GM12892 (cell line): ENCODE measurements around the gene DLG1.
"Not testable (repeated sequence)": the region's sequence is repeated elsewhere in the genome, so short reads cannot be mapped to it uniquely, and the experiment has no call there.

ENCODE experiments used
- DNase-seq: peaks from one replicate; pipeline ENCODE4 v3.0.0; 2011; ENCODE audit not compliant: insufficient read length
- FAIRE-seq: peaks from 2 replicates; lab custom pipeline; 2011; peaks lifted over from hg19 to GRCh38; lab: Jason Lieb, UNC
- POLR2A ChIP-seq: IDR thresholded peaks from 2 replicates; pipeline ENCODE4 v1.6.1; 2011; ENCODE audit warnings: low read depth, low read length, control low read depth
- POLR2AphosphoS5 ChIP-seq: IDR thresholded peaks from 2 replicates; pipeline ENCODE4 v1.6.1; 2011; ENCODE audit warnings: low read depth, low read length, control low read depth
- TAF1 ChIP-seq: IDR thresholded peaks from 2 replicates; pipeline ENCODE4 v1.6.1; 2011; ENCODE audit warnings: low read depth, mild to moderate bottlenecking, control low read depth, low read length, borderline replicate concordance

DLG1 gene

DNA sequence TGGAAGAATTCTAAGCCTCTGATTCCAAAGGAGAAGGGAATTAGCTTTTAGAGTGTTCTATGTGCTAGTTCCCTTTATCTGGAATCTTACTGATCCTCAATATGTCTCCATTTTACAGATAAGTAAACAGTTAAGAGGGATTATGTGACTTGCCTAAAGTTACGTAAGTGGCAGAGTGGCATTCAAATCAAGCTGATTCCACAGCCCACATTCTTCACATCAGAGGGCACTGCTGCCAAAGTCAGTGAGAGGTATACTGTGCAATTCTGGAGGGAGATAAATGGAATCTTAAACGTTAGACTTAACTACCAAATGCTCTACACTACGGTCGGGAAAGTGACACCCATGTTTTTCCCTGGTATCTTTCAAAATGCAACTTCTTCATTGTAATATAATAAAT, 257.8 kb downstream of the DLG1 start:
- FAIRE-seq (no peak), DNase-seq (no peak)
- no peak for TF ChIP-seq TAF1
- no peak for TF ChIP-seq POLR2A
- TF ChIP-seq POLR2AphosphoS5, result no peak

DNA sequence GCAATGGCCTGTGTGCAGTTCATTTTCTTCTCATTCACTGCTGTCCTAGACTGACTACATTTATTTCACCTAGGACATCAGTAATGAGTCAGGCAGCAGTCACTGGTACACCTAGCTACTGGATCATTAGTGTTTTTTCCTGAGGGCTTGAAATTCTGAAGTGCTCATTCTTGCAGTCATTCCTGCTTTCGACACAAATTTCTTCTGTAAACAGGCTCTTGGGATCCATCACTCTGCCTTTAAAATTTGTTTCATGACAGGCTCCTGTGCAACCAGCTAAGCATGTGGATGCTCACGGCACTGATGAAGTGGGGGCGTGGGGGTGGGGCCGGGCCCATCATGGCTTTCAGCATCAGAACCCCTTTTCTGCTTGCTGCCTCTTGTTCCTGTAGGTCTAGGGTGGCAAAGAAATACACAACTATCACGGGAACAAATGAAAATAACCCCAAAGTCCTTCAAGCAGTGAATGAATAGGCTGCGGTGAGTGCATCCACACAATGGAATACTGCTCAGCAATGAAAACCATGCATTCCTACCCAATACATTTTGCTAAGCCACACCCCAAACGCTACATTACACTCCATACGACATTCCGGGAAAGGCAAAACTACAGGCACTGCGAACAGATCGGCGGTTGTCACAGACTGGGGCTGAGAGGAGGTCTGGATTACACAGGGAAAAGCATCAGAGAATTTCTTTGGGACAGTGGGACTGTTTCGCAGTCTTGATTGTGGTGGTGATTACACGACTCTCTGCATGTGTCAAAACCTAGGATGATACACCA, 259.5 kb downstream of the DLG1 start:
- no peak for TF ChIP-seq POLR2A
- TF ChIP-seq TAF1, result no peak
- TF ChIP-seq POLR2AphosphoS5, result no peak
- FAIRE-seq (no peak), DNase-seq (no peak)

DNA sequence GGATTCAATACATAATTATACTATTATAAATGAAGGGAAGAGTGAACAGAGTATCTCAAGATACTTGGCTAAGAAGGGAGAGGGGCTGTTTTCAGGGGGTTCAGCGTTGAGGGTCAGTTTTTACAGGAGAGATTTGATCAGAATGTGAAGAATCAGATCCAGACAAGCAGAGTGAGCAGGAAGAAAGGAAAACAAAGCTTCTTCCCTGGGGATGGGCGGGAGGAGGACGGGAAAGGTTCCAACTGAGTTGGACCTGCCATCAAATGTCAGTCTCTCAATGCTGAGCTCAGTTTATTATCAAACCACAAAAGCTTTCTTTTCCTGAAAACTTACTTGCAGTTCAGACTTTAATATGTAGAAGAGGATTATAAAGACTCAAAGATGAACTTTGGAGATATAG, 262.8 kb downstream of the DLG1 start:
- no peak for TF ChIP-seq POLR2A
- no peak for TF ChIP-seq POLR2AphosphoS5
- TF ChIP-seq TAF1, result no peak
- FAIRE-seq (no peak), DNase-seq (no peak)

DNA sequence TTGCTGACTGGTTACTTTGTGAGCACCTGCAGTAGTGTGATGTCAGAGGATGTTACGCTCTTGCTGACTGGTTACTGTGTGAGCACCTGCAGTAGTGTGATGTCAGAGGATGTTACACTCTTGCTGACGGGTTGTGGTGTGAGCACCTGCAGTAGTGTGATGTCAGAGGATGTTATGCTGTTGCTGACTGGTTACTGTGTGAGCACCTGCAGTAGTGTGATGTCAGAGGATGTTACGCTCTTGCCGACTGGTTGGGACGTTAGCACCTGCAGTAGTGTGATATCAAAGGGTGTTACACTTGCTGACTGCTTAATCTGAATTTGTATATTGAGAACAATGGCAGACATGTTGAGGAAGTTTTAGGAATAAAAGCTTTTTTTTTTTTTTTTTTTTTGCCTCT, 263.6 kb downstream of the DLG1 start:
- not testable (repeated sequence) for DNase-seq, FAIRE-seq
- TF ChIP-seq POLR2AphosphoS5, result peak; percentile 20; the same call in 1 of the 2 replicates

DNA sequence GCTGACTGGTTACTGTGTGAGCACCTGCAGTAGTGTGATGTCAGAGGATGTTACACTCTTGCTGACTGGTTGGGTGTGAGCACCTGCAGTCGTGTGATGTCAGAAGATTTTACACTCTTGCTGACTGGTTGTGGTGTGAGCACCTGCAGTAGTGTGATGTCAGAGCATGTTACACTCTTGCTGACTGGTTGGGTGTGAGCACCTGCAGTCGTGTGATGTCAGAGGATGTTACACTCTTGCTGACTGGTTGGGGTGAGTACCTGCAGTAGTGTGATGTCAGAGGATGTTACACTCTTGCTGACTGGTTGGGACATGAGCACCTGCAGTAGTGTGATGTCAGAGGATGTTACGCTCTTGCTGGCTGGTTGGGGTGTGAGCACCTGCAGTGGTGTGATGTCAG, 264.6 kb downstream of the DLG1 start:
- FAIRE-seq, result peak; percentile 73
- not testable (repeated sequence) for DNase-seq

DNA sequence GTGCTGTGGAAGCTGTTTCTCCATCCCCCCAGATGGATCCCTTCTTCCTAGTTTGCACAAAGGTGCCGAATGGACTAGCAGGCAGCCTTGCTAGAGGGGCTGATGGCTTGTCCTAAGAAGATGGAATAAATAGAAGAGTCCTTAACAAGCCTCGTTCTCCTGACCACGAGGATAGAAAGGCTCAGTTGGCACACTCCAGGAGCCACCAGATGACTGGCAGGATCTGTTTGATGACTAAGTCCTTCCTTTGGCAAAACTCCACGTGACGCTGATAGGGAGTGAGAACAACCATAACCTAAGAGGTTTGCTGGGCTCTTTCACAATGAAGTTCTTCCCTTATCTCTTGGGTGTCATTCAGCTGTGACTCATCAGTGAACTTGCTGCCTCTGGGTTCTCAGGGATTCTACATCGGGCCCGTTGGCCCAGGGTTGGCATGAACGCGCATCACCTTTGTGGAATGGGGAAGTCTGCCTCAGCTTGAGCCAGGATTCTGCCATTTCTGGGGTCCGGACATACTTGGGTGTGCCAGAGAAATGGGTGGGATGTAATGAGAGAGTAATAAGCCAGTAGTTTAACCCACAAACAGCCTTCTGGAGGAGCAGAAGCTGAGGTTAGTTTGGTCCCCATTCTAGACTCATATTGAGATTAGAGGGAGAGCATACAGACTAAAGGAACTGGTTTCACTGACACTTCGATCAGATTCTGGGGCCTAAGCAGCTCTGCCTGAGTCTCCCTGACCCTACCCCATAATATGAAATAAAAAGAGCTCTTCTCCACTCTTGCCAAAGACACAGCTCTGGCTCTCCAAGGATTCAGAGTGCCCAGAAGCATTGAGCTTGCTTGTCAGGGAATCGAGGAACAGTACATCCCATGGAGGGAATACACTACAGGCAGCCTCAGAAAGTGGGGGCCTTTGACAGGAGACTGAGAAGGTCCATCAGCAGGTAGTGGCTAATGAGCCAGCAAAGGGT, 266.8 kb downstream of the DLG1 start:
- DNase-seq (no peak), FAIRE-seq (no peak)

DNA sequence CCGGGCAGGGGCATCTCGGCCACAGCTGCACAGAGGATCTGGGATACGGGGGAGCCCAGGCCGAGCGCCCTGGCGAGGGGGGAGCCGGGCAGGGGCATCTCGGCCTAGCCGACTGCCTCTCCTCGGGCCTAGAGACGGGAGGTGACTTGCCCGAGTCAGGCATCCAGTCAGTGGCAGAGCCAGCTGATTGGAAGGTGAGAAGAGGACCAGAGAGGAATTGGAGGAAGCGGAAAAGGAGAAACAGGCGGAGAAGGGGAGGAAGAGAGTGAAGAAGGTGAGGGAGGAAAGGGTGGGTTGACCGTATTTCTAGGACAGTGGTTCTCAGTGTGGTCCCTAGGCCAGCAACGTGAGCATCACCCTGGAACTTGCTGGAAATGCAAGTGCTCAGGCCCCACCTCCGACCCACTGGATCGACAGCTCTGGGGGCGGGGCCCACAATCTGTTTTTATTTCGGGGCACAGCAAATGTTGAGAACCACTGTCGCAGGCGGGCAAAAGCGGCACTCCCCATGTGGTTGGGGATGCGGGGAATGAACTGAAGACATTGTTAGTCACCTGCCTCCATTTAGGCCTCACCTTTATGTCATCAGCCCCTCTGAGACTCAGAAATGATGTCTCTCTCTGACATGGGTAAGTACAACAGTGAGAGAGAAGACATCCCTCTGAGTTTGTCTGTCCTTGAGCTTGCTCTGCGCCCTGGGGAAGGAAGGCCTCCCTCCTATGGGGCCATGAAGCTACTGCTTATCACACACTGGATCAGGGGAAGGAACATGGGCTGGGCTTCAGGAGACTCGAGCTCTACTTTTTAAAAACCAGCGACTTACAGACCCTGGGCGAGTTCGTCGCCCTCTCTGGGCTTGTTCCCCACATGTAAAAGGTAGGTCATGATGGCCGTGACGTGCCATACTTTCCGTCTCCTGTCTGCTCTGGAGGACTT, 267.8 kb downstream of the DLG1 start:
- no peak for DNase-seq
- no peak for FAIRE-seq
- no peak for TF ChIP-seq POLR2A
- TF ChIP-seq TAF1, result no peak
- TF ChIP-seq POLR2AphosphoS5, result no peak

More for the DNA sequence above, 266.8 kb downstream of the DLG1 start:
- TF ChIP-seq TAF1, result no peak
- no peak for TF ChIP-seq POLR2A
- TF ChIP-seq POLR2AphosphoS5, result no peak

DNA sequence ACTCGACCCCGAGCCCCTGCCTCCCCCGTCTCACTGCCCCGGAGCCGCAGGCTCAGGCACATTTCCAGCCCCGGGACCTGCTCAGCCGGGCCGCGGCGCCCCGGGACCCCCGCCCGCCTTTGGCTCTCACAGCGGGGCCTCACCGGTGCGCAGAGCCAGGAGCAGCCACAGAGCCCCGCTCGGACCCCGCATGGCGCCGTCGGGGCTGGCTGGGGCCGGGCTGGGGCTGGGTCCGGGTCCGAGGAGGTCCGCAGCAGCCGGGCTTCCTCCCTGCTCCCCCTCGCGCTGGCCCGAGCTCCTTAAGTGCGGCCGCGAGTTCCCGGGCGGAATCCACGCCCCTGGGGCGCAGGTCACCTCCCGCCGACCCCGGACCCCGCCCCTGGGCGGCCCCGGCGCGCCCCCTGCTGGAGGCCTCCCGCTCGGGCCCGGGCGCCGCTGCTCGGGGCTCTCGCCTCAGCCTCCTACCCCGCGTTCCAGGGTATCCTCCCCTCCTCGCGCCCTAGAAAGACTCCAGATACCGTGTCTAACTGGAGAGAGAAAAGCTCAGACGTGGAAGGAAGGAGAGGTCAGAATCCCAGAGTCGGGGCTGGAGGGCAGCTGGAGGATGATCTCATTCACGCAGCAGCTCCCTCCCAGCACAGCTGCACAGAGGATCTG, 268.8 kb downstream of the DLG1 start, which contains the start of gene MELTF:
Gene MELTF (minus strand): TSS at position 307 of the 657 bp plus-strand sequence. CDS start 115 bp downstream, at position 192.
- FAIRE-seq (peak; percentile 17), DNase-seq (peak; percentile 99)
- peak; percentile 75; the same call in 1 of the 2 replicates for TF ChIP-seq POLR2A
- TF ChIP-seq POLR2AphosphoS5, result 0 out of 2 replicates have a peak, but pooled peaks have one; percentile 55
- TF ChIP-seq TAF1, result no peak

DNA sequence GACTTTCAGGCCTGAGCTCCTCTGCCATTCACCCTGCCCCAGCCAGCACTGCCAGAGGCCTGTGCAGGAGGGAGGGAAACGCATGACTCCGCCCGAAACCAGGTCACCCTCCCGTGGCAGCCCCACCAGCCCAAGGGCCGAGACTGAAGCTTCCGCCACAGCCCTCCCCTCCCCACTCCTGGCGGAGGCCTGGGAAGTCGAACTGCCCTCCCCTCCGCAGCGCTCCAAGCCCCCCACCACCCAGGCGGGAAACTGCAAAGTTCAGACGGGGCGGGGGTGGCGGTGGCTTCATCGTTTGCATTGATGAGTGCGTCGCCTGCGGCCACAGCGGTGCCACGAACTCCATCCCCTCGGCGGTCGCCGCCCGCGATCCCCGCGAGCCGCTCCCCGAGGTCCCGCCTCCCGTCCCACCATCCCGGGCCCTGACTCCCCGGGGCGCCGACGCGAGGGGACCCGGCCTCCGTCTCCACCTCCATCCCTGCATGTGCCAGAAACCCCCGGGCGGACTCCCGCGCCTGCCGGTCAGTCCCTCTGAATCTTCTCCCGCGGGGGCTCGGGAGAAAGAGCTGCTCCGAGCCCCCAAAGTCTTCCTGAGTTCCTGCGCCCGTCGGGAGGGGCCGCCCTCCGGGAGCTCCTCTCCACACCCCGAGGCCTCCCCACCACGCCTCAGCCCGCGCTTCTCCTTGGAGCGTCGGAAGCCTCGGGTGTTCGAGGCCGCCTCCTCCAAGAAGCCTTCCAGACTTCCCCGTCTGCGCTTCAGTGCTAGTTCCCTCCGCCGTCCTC, 269.5 kb downstream of the DLG1 start:
- no peak for FAIRE-seq

More for the DNA sequence above, 269.5 kb downstream of the DLG1 start:
- no peak for TF ChIP-seq POLR2A
- TF ChIP-seq TAF1, result no peak
- TF ChIP-seq POLR2AphosphoS5, result no peak
- DNase-seq, result peak; percentile 66
